Type B pancreatic cell (in vitro differentiated cells): ENCODE measurements around the gene SSBP3. TPM values are rescaled to one million over a fixed set of nuclear protein-coding genes. Genes with fewer than 3 reads are reported as not detected.
A peak's percentile ranks its signal among the peaks of the same experiment; 100 is the strongest.
"Not testable (repeated sequence)": the region's sequence is repeated elsewhere in the genome, so short reads cannot be mapped to it uniquely, and the experiment has no call there.

Experiments used
- DNase-seq: peaks from one replicate; pipeline ENCODE4 v3.0.0; 2021; ENCODE audit warnings: mixed read lengths; ENCODE audit not compliant: unreplicated experiment; ENCODE audit errors: extremely low spot score
- H3K27ac Mint-ChIP-seq: 2 replicates; pipeline ENCODE4 v1.8.0; 2021; ENCODE audit warnings: mild to moderate bottlenecking, mixed read lengths
- H3K27me3 Mint-ChIP-seq: 2 replicates; pipeline ENCODE4 v1.8.0; 2021; ENCODE audit warnings: mixed read lengths
- H3K36me3 Mint-ChIP-seq: 2 replicates; pipeline ENCODE4 v1.8.0; 2021; ENCODE audit warnings: mixed read lengths
- H3K4me1 Mint-ChIP-seq: one replicate; pipeline ENCODE4 v1.8.0; 2021; ENCODE audit warnings: mixed read lengths; ENCODE audit not compliant: unreplicated experiment
- H3K4me3 Mint-ChIP-seq: 2 replicates; pipeline ENCODE4 v1.8.0; 2021; ENCODE audit warnings: mild to moderate bottlenecking, mixed read lengths
- H3K9me3 Mint-ChIP-seq: 2 replicates; pipeline ENCODE4 v1.8.0; 2021; ENCODE audit warnings: mixed read lengths
- CTCF ChIP-seq: fragments of 200-600 bp; sonication (generic); conservative IDR thresholded peaks from 2 replicates; pipeline ENCODE4 v1.5.0; 2021; ENCODE audit warnings: antibody characterized with exemption, mild to moderate bottlenecking
- total RNA-seq: library from RNA; stranded (reverse); gene quantifications from 2 replicates; pipeline ENCODE4 v1.2.1, GENCODE V29; 2021; ENCODE audit warnings: low replicate concordance

SSBP3 gene
- total RNA-seq, 1 donor from 2014 or later = 129 TPM

- no peaks in the 10 kb centered on the region for H3K9me3 Mint-ChIP-seq
- peaks cover 41% of the 10 kb centered on the region for H3K36me3 Mint-ChIP-seq
- no peak overlapping the region for H3K27ac Mint-ChIP-seq
- H3K4me3 Mint-ChIP-seq = no peak overlapping the region
- no peak for TF ChIP-seq CTCF
- no peaks in the 10 kb centered on the region for H3K4me1 Mint-ChIP-seq
- DNase-seq = no peak
- no peaks in the 10 kb centered on the region for H3K27me3 Mint-ChIP-seq
These were observed 193.3 kb downstream of the SSBP3 start for GRCh38 chr1:54212872-54213271.

- H3K4me1 Mint-ChIP-seq, H3K27me3 Mint-ChIP-seq, H3K27ac Mint-ChIP-seq, DNase-seq, H3K4me3 Mint-ChIP-seq, H3K9me3 Mint-ChIP-seq: not testable (repeated sequence)
- H3K36me3 Mint-ChIP-seq = peaks cover 34% of the 10 kb centered on the region
These were observed 198.3 kb downstream of the SSBP3 start for GRCh38 chr1:54207896-54208295.

GRCh38 chr1:54207287-54207686 lies 198.9 kb downstream of the SSBP3 start:
- DNase-seq = no peak
- Mint-ChIP-seq H3K36me3 (peaks cover 34% of the 10 kb centered on the region), H3K9me3 (no peaks in the 10 kb centered on the region), H3K4me3 (no peak overlapping the region), H3K4me1 (peaks cover 3% of the 10 kb centered on the region), H3K27me3 (no peaks in the 10 kb centered on the region), H3K27ac (no peak overlapping the region)
- no peak for TF ChIP-seq CTCF

- Mint-ChIP-seq H3K27me3 (no peaks in the 10 kb centered on the region), H3K4me1 (peaks cover 20% of the 10 kb centered on the region), H3K27ac (no peak overlapping the region), H3K9me3 (no peaks in the 10 kb centered on the region), H3K4me3 (no peak overlapping the region), H3K36me3 (peaks cover 22% of the 10 kb centered on the region)
- DNase-seq = no peak
- no peak for TF ChIP-seq CTCF
These were observed 202.0 kb downstream of the SSBP3 start for GRCh38 chr1:54204199-54204598.

- no peaks in the 10 kb centered on the region for H3K9me3 Mint-ChIP-seq
- H3K36me3 Mint-ChIP-seq = peaks cover 4% of the 10 kb centered on the region
These were observed 205.6 kb downstream of the SSBP3 start for GRCh38 chr1:54200519-54200997.

More at GRCh38 chr1:54200519-54200997, 205.6 kb downstream of the SSBP3 start:
- H3K4me1 Mint-ChIP-seq = peaks cover 24% of the 10 kb centered on the region
- no peaks in the 10 kb centered on the region for H3K27me3 Mint-ChIP-seq
- no peak for DNase-seq
- peak overlapping the region; percentile 97 for H3K4me3 Mint-ChIP-seq
- no peak for TF ChIP-seq CTCF
- H3K27ac Mint-ChIP-seq = peak overlapping the region; percentile 87
